Dendritic cell treated with granulocyte-macrophage colony-stimulating factor and Interleukin-4, amounts not matched to agents 40 ng/mL and 50 ng/mL, for 4 days (primary cell): ENCODE measurements around the gene ATRIP.
A peak's percentile ranks its signal among the peaks of the same experiment; 100 is the strongest.
"Not testable (repeated sequence)": the region's sequence is repeated elsewhere in the genome, so short reads cannot be mapped to it uniquely, and the experiment has no call there.

ENCODE experiments used
- H3K27ac Mint-ChIP-seq: one replicate; pipeline ENCODE4 v1.8.0; 2022; ENCODE audit warnings: mild to moderate bottlenecking, mixed read lengths
- H3K27me3 Mint-ChIP-seq: one replicate; pipeline ENCODE4 v1.8.0; 2022; ENCODE audit warnings: mild to moderate bottlenecking, mixed read lengths
- H3K36me3 Mint-ChIP-seq: one replicate; pipeline ENCODE4 v1.8.0; 2022; ENCODE audit warnings: low read depth, mixed read lengths
- H3K4me1 Mint-ChIP-seq: one replicate; pipeline ENCODE4 v1.8.0; 2022; ENCODE audit warnings: low read depth, mixed read lengths
- H3K4me3 Mint-ChIP-seq: one replicate; pipeline ENCODE4 v1.8.0; 2022; ENCODE audit warnings: mild to moderate bottlenecking, moderate library complexity, mixed read lengths
- H3K9me3 Mint-ChIP-seq: one replicate; pipeline ENCODE4 v1.8.0; 2022; ENCODE audit warnings: mixed read lengths
- intact Hi-C: fragments of 100-400 bp; cut with micrococcal nuclease; formaldehyde crosslinking; loops from one replicate; pipeline ENCODE4 v1.15.0; 2022

The ATRIP gene

DNA sequence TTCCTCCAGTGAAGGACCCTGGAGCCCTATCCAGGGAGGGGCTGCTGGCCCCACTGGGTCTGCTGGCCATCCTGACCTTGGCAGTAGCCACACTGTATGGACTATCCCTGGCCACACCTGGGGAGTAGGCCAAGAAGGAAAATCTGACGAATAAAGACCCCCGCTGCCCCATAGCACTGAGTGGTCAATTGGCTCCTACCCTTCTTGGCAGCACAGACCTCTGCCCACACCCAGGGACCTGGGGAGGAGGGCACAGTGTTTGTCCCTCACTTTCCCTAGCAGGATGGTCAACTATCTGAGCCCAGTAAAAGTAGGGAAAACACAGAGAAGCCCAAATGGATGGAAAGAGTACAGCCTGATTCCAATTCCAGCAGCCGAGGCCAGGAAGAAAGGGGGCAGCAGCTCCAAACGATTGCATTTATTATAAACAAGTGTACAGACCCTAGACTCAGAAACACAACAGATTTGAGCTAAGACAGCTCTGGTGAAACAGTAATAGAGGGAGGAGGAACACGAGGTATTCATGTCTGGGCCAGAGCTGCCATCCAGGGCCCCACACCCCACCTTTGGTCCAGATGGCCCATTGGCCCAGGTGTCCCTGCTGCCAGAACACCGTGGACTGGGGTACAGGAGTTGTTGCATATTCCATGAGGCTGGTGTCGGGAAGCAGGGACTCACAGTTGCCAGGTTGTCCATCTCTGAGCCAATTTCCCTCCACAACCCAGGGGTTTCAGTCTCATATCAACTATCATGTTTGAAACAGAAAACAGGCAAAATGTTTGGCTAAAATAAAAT is 21.1 kb downstream of the ATRIP start:
- Mint-ChIP-seq H3K36me3 (peaks cover 67% of the 10 kb centered on the region), H3K4me3 (peak overlapping the region; percentile 87), H3K9me3 (no peaks in the 10 kb centered on the region), H3K27ac (peak overlapping the region; percentile 100), H3K27me3 (no peaks in the 10 kb centered on the region), H3K4me1 (peaks cover 59% of the 10 kb centered on the region)
- intact Hi-C loops: loop anchor here (10.0 kb wide), 1 partner anchor 217 kb away; the partner anchor contains the start of gene NCKIPSD

DNA sequence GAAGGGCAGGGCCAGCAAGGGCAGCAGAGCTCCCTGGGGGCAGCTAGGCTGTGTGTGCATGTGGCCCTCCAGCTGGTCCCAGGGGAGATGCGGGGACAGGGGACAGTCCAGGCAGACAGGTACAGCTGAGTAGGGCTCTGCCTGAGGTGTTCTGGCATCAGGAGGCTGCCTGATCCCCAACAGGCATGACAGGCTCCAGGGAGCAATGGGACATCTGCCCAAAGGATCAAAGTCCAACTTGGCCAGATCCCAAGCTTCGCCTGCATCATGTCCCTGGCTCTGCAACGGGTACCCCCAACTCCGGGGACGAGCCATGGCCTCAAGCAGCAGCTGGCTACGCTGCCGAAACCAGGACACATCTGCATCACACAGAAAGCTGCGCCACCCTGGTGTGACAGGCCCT is 21.8 kb downstream of the ATRIP start:
- peaks cover 71% of the 10 kb centered on the region for H3K36me3 Mint-ChIP-seq
- peak overlapping the region; percentile 100 for H3K27ac Mint-ChIP-seq
- H3K9me3 Mint-ChIP-seq: no peaks in the 10 kb centered on the region
- H3K27me3 Mint-ChIP-seq: no peaks in the 10 kb centered on the region
- intact Hi-C loops: loop anchor here (10.0 kb wide), 1 partner anchor 216 kb away; the partner anchor contains the start of gene NCKIPSD
- peaks cover 62% of the 10 kb centered on the region for H3K4me1 Mint-ChIP-seq
- peak overlapping the region; percentile 87 for H3K4me3 Mint-ChIP-seq

- H3K4me3 Mint-ChIP-seq: peak overlapping the region; percentile 37
- peak overlapping the region; percentile 100 for H3K27ac Mint-ChIP-seq
- H3K27me3 Mint-ChIP-seq: no peaks in the 10 kb centered on the region
- H3K36me3 Mint-ChIP-seq: peaks cover 64% of the 10 kb centered on the region
- no peaks in the 10 kb centered on the region for H3K9me3 Mint-ChIP-seq
- intact Hi-C loops: loop anchor here (10.0 kb wide), 1 partner anchor 216 kb away; the partner anchor contains the start of gene NCKIPSD
- H3K4me1 Mint-ChIP-seq: peaks cover 66% of the 10 kb centered on the region
Observed at GRCh38 chr3:48469046-48469915, 22.7 kb downstream of the ATRIP start.

- Mint-ChIP-seq H3K9me3 (no peaks in the 10 kb centered on the region), H3K4me1 (peaks cover 66% of the 10 kb centered on the region), H3K27ac (peak overlapping the region; percentile 100), H3K36me3 (peaks cover 72% of the 10 kb centered on the region), H3K27me3 (no peaks in the 10 kb centered on the region), H3K4me3 (no peak overlapping the region)
- intact Hi-C loops: no loop called here
Observed at GRCh38 chr3:48470286-48470685, 23.7 kb downstream of the ATRIP start.

DNA sequence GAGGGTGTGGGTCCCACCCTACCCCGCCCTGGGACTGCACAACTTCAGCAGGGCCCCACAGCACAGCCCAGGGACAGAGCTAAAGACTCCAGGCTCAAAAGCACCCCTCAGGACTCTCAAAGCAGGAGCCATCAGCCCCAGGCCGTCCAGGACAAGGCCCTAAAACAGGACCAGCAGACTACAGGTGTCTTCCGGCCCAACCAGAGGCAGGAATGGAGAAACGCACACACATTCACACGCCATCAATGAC is 26.1 kb downstream of the ATRIP start:
- intact Hi-C loops: no loop called here

GRCh38 chr3:48472923-48473616 is 26.5 kb downstream of the ATRIP start:
- H3K27me3 Mint-ChIP-seq: no peaks in the 10 kb centered on the region
- H3K9me3 Mint-ChIP-seq: no peaks in the 10 kb centered on the region
- peaks cover 52% of the 10 kb centered on the region for H3K4me1 Mint-ChIP-seq
- intact Hi-C loops: loop anchor here (1.0 kb wide), 1 partner anchor 8 kb away; no protein-coding TSS in a partner anchor
- H3K27ac Mint-ChIP-seq: peak overlapping the region; percentile 100
- peaks cover 51% of the 10 kb centered on the region for H3K36me3 Mint-ChIP-seq
- peak overlapping the region; percentile 90 for H3K4me3 Mint-ChIP-seq

More for the DNA sequence above, 26.1 kb downstream of the ATRIP start:
- Mint-ChIP-seq H3K27ac (peak overlapping the region; percentile 100), H3K4me1 (peaks cover 52% of the 10 kb centered on the region), H3K27me3 (no peaks in the 10 kb centered on the region), H3K4me3 (peak overlapping the region; percentile 90), H3K9me3 (no peaks in the 10 kb centered on the region), H3K36me3 (peaks cover 51% of the 10 kb centered on the region)

DNA sequence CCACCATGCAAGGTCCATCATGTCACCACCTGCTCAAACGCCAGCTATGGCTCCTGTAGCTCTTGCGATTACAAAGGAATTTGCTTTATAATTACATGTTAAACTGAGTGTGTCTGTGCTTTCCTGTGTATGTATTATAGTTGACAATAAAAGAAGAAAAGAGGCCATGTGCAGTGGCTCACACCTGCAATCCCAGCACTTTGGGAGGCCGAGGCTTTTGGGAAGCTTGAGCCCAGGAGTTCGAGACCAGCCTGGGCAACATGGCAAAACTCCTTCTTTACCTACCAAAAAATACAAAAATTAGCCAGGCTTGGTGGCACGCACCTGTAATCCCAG is 27.0 kb downstream of the ATRIP start:
- no peaks in the 10 kb centered on the region for H3K9me3 Mint-ChIP-seq
- no peaks in the 10 kb centered on the region for H3K27me3 Mint-ChIP-seq
- peak overlapping the region; percentile 90 for H3K4me3 Mint-ChIP-seq
- peaks cover 48% of the 10 kb centered on the region for H3K36me3 Mint-ChIP-seq
- peak overlapping the region; percentile 100 for H3K27ac Mint-ChIP-seq
- peaks cover 48% of the 10 kb centered on the region for H3K4me1 Mint-ChIP-seq
- intact Hi-C loops: loop anchor here (1.0 kb wide), 1 partner anchor 8 kb away; no protein-coding TSS in a partner anchor

GRCh38 chr3:48474031-48474430 is 27.5 kb downstream of the ATRIP start:
- Mint-ChIP-seq H3K4me1 (peaks cover 48% of the 10 kb centered on the region), H3K36me3 (peaks cover 47% of the 10 kb centered on the region)
- H3K9me3 Mint-ChIP-seq, H3K27me3 Mint-ChIP-seq, H3K27ac Mint-ChIP-seq, intact Hi-C loops, H3K4me3 Mint-ChIP-seq: not testable (repeated sequence)

DNA sequence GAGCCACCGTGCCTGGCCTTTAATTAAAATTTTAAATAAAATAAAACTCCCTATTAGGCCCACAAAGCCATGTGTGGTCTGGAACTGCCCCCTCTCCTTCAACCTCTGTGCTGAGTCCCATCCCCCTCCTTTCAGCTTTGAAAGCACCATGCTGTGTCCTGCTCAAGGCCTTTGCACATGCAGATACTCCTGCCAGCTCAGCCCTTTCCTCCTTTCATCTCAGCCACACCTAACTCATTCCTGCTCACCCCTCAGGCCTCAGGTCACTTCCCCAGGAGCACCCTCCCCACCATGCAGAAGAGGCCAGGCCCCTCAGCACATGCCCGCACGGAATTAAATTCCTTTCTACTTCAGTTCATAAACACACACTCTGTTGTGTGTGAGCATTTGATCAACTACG is 28.1 kb downstream of the ATRIP start:
- no peak overlapping the region for H3K4me3 Mint-ChIP-seq
- H3K27me3 Mint-ChIP-seq: no peaks in the 10 kb centered on the region
- intact Hi-C loops: no loop called here
- no peaks in the 10 kb centered on the region for H3K9me3 Mint-ChIP-seq
- H3K4me1 Mint-ChIP-seq: peaks cover 46% of the 10 kb centered on the region
- peaks cover 42% of the 10 kb centered on the region for H3K36me3 Mint-ChIP-seq
- peak overlapping the region; percentile 28 for H3K27ac Mint-ChIP-seq

DNA sequence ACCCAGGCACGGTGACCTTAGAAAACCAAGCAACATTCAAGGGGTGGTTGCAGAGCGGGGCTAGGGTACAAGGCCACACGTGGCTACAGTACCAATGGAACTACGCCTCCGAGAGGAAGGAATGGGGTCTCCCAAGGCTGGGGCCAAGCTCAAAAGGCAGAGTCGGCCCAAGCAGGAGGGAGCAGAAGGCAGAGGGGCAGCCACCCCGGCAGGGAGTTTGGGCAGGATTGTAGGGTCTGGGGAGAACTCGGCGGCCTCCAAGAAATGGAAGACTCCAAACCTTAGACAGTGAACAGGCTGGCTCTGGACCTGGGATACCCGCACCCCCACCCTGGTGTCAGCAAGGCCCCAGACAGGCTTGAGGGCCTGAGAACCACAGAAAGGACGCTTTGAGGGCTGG is 28.7 kb downstream of the ATRIP start:
- Mint-ChIP-seq H3K4me1 (peaks cover 40% of the 10 kb centered on the region), H3K36me3 (peaks cover 36% of the 10 kb centered on the region), H3K27me3 (no peaks in the 10 kb centered on the region), H3K4me3 (no peak overlapping the region), H3K9me3 (no peaks in the 10 kb centered on the region), H3K27ac (peak overlapping the region; percentile 28)
- intact Hi-C loops: no loop called here

GRCh38 chr3:48476426-48477053 is 30.0 kb downstream of the ATRIP start:
- Mint-ChIP-seq H3K27me3 (no peaks in the 10 kb centered on the region), H3K4me1 (peaks cover 30% of the 10 kb centered on the region), H3K36me3 (peaks cover 28% of the 10 kb centered on the region), H3K27ac (no peak overlapping the region), H3K9me3 (no peaks in the 10 kb centered on the region), H3K4me3 (no peak overlapping the region)
- intact Hi-C loops: no loop called here

- intact Hi-C loops: no loop called here
- H3K9me3 Mint-ChIP-seq: no peaks in the 10 kb centered on the region
- no peak overlapping the region for H3K4me3 Mint-ChIP-seq
- peaks cover 29% of the 10 kb centered on the region for H3K4me1 Mint-ChIP-seq
- H3K36me3 Mint-ChIP-seq: peaks cover 28% of the 10 kb centered on the region
- no peak overlapping the region for H3K27ac Mint-ChIP-seq
- no peaks in the 10 kb centered on the region for H3K27me3 Mint-ChIP-seq
Observed at GRCh38 chr3:48477959-48478520, 31.5 kb downstream of the ATRIP start.
